ENCODE results near the gene RNF187. TPM values are rescaled to one million over a fixed set of nuclear protein-coding genes. Genes with fewer than 3 reads are reported as not detected.

The RNF187 gene
- 122 TPM for total RNA-seq

GRCh38 chr1:228487336-228488124, at the start of gene RNF187:
Gene RNF187 (plus strand): TSS chr1:228487382.
- DNase-seq (ENCODE audit: low spot score): peak; percentile 89

- DNase-seq (ENCODE audit: low spot score): no peak
These were observed 49.7 kb upstream of the RNF187 start for GRCh38 chr1:228437424-228437962.

- no peak for DNase-seq (ENCODE audit: low spot score)
These were observed 48.9 kb upstream of the RNF187 start for GRCh38 chr1:228438266-228438665.

GRCh38 chr1:228440761-228441500, 46.3 kb upstream of the RNF187 start:
- no peak for DNase-seq (ENCODE audit: low spot score)

- DNase-seq (ENCODE audit: low spot score): no peak
These were observed 43.8 kb upstream of the RNF187 start for GRCh38 chr1:228443395-228443794.

GRCh38 chr1:228445490-228445842, 41.7 kb upstream of the RNF187 start:
- no peak for DNase-seq (ENCODE audit: low spot score)

- peak; percentile 19 for DNase-seq (ENCODE audit: low spot score)
These were observed 41.1 kb upstream of the RNF187 start for GRCh38 chr1:228445843-228446650.

GRCh38 chr1:228446852-228447251, 40.3 kb upstream of the RNF187 start:
- DNase-seq (ENCODE audit: low spot score): no peak

- no peak for DNase-seq (ENCODE audit: low spot score)
These were observed 38.8 kb upstream of the RNF187 start for GRCh38 chr1:228448372-228448771.

GRCh38 chr1:228450200-228450599, 37.0 kb upstream of the RNF187 start:
- no peak for DNase-seq (ENCODE audit: low spot score)

GRCh38 chr1:228452194-228453021, 34.8 kb upstream of the RNF187 start:
- DNase-seq (ENCODE audit: low spot score): no peak

- no peak for DNase-seq (ENCODE audit: low spot score)
These were observed 34.1 kb upstream of the RNF187 start for GRCh38 chr1:228453022-228453560.

GRCh38 chr1:228453614-228454013, 33.6 kb upstream of the RNF187 start:
- no peak for DNase-seq (ENCODE audit: low spot score)

- no peak for DNase-seq (ENCODE audit: low spot score)
These were observed 32.9 kb upstream of the RNF187 start for GRCh38 chr1:228454238-228454637.

- DNase-seq (ENCODE audit: low spot score): no peak
These were observed 31.5 kb upstream of the RNF187 start for GRCh38 chr1:228455715-228456114.

GRCh38 chr1:228456252-228457016, 30.7 kb upstream of the RNF187 start:
- DNase-seq (ENCODE audit: low spot score): no peak

- DNase-seq (ENCODE audit: low spot score): no peak
These were observed 30.2 kb upstream of the RNF187 start for GRCh38 chr1:228457017-228457395.

- DNase-seq (ENCODE audit: low spot score): peak; percentile 95
These were observed 29.6 kb upstream of the RNF187 start for GRCh38 chr1:228457396-228458176.
